Fibroblast of lung (primary cell): ENCODE data around the gene RBM33.

ENCODE experiments used
- CTCF ChIP-seq, 2 donors: IDR thresholded peaks in 1 of 2; conservative IDR thresholded peaks in 1 of 2; 1 replicate in 1 of 2; 2 replicates in 1 of 2; pipeline ENCODE4 v1.5.1; 2011 to 2012; ENCODE audit warnings: low read length in 2 of 2, control low read depth in 1 of 2, inconsistent platforms in 1 of 2, low read depth in 1 of 2, mild to moderate bottlenecking in 1 of 2
- EZH2 ChIP-seq: IDR thresholded peaks from 2 replicates; pipeline ENCODE4 v1.5.1; 2012; ENCODE audit warnings: low read length, control low read depth, mild to moderate bottlenecking; ENCODE audit errors: missing control alignments

- TF ChIP-seq CTCF (conservative IDR thresholded peaks at IDR 0.05 in 1 of 2, IDR thresholded peaks at IDR 0.05 in 1 of 2; ENCODE audit: low read depth in 1 of 2, low read length in 2 of 2) (no peak), EZH2 (no peak)
Observed at GRCh38 chr7:155764438-155764793, 120.0 kb downstream of the RBM33 start.
